CD14-positive monocyte (primary cell): ENCODE data around the gene RAB24. TPM values are rescaled to one million over a fixed set of nuclear protein-coding genes. Genes with fewer than 3 reads are reported as not detected.
A peak's percentile ranks its signal among the peaks of the same experiment; 100 is the strongest.

Source experiments
- DNase-seq, 3 donors: peaks; one replicate each; pipeline ENCODE4 v3.0.0-alpha.2; 2011 to 2022
- H2AFZ ChIP-seq: 2 replicates; pipeline ENCODE4 v1.6.0; 2012; ENCODE audit warnings: mild to moderate bottlenecking, low read depth, low read length, inconsistent platforms; ENCODE audit not compliant: insufficient read depth, poor library complexity, severe bottlenecking
- H3K27ac ChIP-seq, 2 donors: 1 replicate in 1 of 2; 2 replicates in 1 of 2; pipeline ENCODE4 v1.5.1; 2012 to 2013; ENCODE audit warnings: low read length in 2 of 2, control low read depth in 1 of 2, inconsistent platforms in 1 of 2, low read depth in 1 of 2, mild to moderate bottlenecking in 1 of 2
- H3K27me3 ChIP-seq, 2 donors: one replicate each; pipeline versions ENCODE4 v1.6.0 to v1.6.1; 2011 to 2013; ENCODE audit warnings: low read length in 2 of 2; ENCODE audit not compliant: control insufficient read depth in 2 of 2, insufficient read depth in 2 of 2
- H3K36me3 ChIP-seq, 2 donors: replicated peaks in 1 of 2; 1 replicate in 1 of 2; 2 replicates in 1 of 2; pipeline versions ENCODE4 v1.5.1 to v1.6.1; 2012 to 2013; ENCODE audit warnings: low read length in 2 of 2, control low read depth in 1 of 2, inconsistent platforms in 1 of 2, mild to moderate bottlenecking in 1 of 2; ENCODE audit not compliant: insufficient read depth in 2 of 2, control insufficient read depth in 1 of 2
- H3K4me1 ChIP-seq, 2 donors: 1 replicate in 1 of 2; 2 replicates in 1 of 2; pipeline versions ENCODE4 v1.5.1 to v1.6.1; 2012 to 2013; ENCODE audit warnings: low read length in 2 of 2, control low read depth in 1 of 2, inconsistent platforms in 1 of 2, mild to moderate bottlenecking in 1 of 2, moderate library complexity in 1 of 2; ENCODE audit not compliant: insufficient read depth in 2 of 2, control insufficient read depth in 1 of 2
- H3K4me2 ChIP-seq: replicated peaks from 2 replicates; pipeline ENCODE3; 2012; ENCODE audit warnings: low read length, moderate library complexity, mild to moderate bottlenecking; ENCODE audit not compliant: poor library complexity, severe bottlenecking; ENCODE audit errors: extremely low read depth
- H3K4me3 ChIP-seq, 3 experiments: fragments of 200-600 bp in 1 of 3; sonication (generic) in 1 of 3; replicated peaks in 1 of 3; 1 replicate in 2 of 3; 2 replicates in 1 of 3; pipeline ENCODE4 v1.5.1; 2011 to 2013; ENCODE audit warnings: low read length in 3 of 3, mild to moderate bottlenecking in 3 of 3, control low read depth in 2 of 3, low read depth in 2 of 3, inconsistent platforms in 1 of 3, moderate library complexity in 1 of 3
- H3K79me2 ChIP-seq: 2 replicates; pipeline ENCODE4 v1.6.0; 2012; ENCODE audit warnings: mild to moderate bottlenecking, control low read depth, inconsistent platforms, low read length, moderate library complexity; ENCODE audit not compliant: insufficient read depth
- H3K9ac ChIP-seq: 2 replicates; pipeline ENCODE4 v1.6.0; 2017; ENCODE audit warnings: low read length, mild to moderate bottlenecking; ENCODE audit not compliant: insufficient read depth, poor library complexity, severe bottlenecking
- H3K9me3 ChIP-seq, 2 donors: replicated peaks in 1 of 2; 1 replicate in 1 of 2; 2 replicates in 1 of 2; pipeline versions ENCODE4 v1.5.1 to v1.6.1; 2012 to 2013; ENCODE audit warnings: low read length in 2 of 2, control low read depth in 1 of 2; ENCODE audit not compliant: control insufficient read depth in 1 of 2, insufficient read depth in 1 of 2
- H4K20me1 ChIP-seq: 2 replicates; pipeline ENCODE4 v1.6.0; 2012; ENCODE audit warnings: mild to moderate bottlenecking, low read length, control low read depth, moderate library complexity; ENCODE audit not compliant: insufficient read depth
- H3K27ac Mint-ChIP-seq, 7 donors: one replicate each; pipeline ENCODE4 v1.8.0; 2020; ENCODE audit warnings: mild to moderate bottlenecking in 7 of 7, mixed read lengths in 7 of 7, moderate library complexity in 6 of 7, inconsistent platforms in 2 of 7
- H3K27me3 Mint-ChIP-seq, 3 donors: one replicate each; pipeline ENCODE4 v1.8.0; 2021 to 2022; ENCODE audit warnings: low read depth in 3 of 3, mild to moderate bottlenecking in 3 of 3, mixed read lengths in 3 of 3, moderate library complexity in 3 of 3, inconsistent platforms in 1 of 3
- H3K36me3 Mint-ChIP-seq, 2 donors: one replicate each; pipeline ENCODE4 v1.8.0; 2020; ENCODE audit warnings: mixed read lengths in 2 of 2, inconsistent platforms in 1 of 2, mild to moderate bottlenecking in 1 of 2
- H3K4me1 Mint-ChIP-seq: one replicate; pipeline ENCODE4 v1.8.0; 2020; ENCODE audit warnings: mild to moderate bottlenecking, mixed read lengths
- H3K4me3 Mint-ChIP-seq, 2 donors: one replicate each; pipeline ENCODE4 v1.8.0; 2020; ENCODE audit warnings: mild to moderate bottlenecking in 2 of 2, mixed read lengths in 2 of 2, moderate library complexity in 1 of 2
- H3K9me3 Mint-ChIP-seq, 7 donors: one replicate each; pipeline ENCODE4 v1.8.0; 2020 to 2022; ENCODE audit warnings: mixed read lengths in 7 of 7, mild to moderate bottlenecking in 6 of 7, moderate library complexity in 6 of 7, inconsistent platforms in 2 of 7
- WGBS: methylation state at CpG from one replicate; pipeline ENCODE4 v1.1.5; 2013; ENCODE audit warnings: missing lambda C conversion rate; ENCODE audit not compliant: insufficient coverage; 5-methylcytosine and 5-hydroxymethylcytosine counted together
- intact Hi-C, 2 donors: fragments of 100-400 bp; cut with micrococcal nuclease; formaldehyde crosslinking; loops; one replicate each; pipeline versions ENCODE4 v1.15.0 to v1.15.1; 2023
- polyA plus RNA-seq, 3 donors: library from polyadenylated mRNA; depleted of rRNA in 1 of 3; unstranded in 2 of 3; stranded (reverse) in 1 of 3; fragments of 300-500 nt in 2 of 3; fragments of >200 nt in 1 of 3; fragmentation: Illumina TruSeq in 2 of 3; gene quantifications; 1 replicate in 2 of 3; 2 replicates in 1 of 3; pipeline ENCODE4 v1.2.3, GENCODE V29; 2012 to 2021
- TF ChIP-seq, protein P1 (sequence below): fragments of 200-600 bp; IDR thresholded peaks from one replicate; pipeline ENCODE4 v1.8.0; 2022; ENCODE audit warnings: antibody characterized with exemption, mild to moderate bottlenecking

Gene RAB24
- polyA plus RNA-seq, 3 donors: 74.3 to 465 (median 94.4) TPM

DNA sequence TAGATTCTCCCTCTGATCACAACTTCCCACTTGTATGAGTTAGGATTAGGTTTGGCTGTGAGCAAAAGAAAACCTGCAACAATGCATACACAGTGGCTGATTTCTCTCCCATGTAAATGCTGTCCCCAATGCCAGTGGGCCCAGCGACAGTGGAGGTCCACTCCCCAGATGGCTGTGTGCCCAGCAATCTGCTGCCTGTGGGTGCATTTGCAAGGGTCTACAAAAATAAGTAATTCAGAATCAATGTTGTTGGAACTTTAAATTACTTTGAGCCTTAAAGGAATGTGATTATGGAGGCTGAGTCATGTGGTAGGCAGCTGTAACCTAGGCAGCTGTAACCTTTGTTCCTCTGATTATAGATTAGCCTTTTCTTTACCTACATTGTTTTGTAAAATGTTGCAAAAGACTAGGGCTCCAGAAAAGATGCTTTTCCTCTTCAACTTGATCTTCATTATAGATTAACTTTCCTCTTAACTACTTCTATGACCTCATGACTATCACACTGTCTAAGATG is 22.4 kb upstream of the RAB24 start:
- H3K4me1 ChIP-seq: peaks cover 5 to 19% of the 10 kb centered on the region in 2 donors
- H3K27ac Mint-ChIP-seq: no peak overlapping the region
- H3K4me2 ChIP-seq: no peak overlapping the region

DNA sequence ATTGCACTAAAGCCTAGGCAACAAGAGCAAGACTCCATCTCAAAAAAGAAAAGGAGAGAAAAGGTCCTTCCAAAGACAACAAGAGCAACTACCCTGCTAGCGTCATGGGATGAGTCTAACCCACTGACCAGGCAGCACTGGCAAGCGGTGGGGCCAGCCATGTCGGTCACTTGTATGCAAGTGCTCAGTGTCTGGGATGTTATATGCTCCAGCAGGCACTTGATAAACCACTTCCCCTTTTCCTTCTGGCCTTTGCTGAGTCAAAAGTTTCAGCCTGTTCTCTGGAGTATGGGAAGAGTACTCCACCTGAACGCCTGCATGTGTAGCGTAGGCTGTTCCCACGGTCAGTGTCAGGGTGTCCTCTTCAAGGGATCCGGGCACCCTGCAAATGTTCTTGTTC is 17.4 kb upstream of the RAB24 start:
- Histone ChIP-seq H2AFZ (peak overlapping the region; percentile 7), H3K27ac (peak overlapping the region in 1 of 2 donors; percentile 1), H3K4me1 (peaks cover 15 to 33% of the 10 kb centered on the region in 2 donors), H3K27me3 (no peaks in the 10 kb centered on the region), H3K4me2 (peak overlapping the region; percentile 12), H3K4me3 (no peak overlapping the region), H3K36me3 (peaks cover 0 to 2% of the 10 kb centered on the region in 2 donors), H3K9ac (no peak overlapping the region), H3K79me2 (no peaks in the 10 kb centered on the region), H4K20me1 (peaks cover 20% of the 10 kb centered on the region), H3K9me3 (peaks cover 4 to 8% of the 10 kb centered on the region in 2 donors)
- Mint-ChIP-seq H3K27ac (peak overlapping the region in 6 of 7 donors; percentile 40 to 81 (median 60)), H3K9me3 (peaks cover 7 to 12% (median 10%) of the 10 kb centered on the region in 7 donors), H3K4me3 (no peak overlapping the region), H3K27me3 (peaks cover 0 to 2% (median 2%) of the 10 kb centered on the region in 3 donors), H3K36me3 (peaks cover 27 to 47% of the 10 kb centered on the region in 2 donors), H3K4me1 (peaks cover 39% of the 10 kb centered on the region)
- TF ChIP-seq, protein P1, sequence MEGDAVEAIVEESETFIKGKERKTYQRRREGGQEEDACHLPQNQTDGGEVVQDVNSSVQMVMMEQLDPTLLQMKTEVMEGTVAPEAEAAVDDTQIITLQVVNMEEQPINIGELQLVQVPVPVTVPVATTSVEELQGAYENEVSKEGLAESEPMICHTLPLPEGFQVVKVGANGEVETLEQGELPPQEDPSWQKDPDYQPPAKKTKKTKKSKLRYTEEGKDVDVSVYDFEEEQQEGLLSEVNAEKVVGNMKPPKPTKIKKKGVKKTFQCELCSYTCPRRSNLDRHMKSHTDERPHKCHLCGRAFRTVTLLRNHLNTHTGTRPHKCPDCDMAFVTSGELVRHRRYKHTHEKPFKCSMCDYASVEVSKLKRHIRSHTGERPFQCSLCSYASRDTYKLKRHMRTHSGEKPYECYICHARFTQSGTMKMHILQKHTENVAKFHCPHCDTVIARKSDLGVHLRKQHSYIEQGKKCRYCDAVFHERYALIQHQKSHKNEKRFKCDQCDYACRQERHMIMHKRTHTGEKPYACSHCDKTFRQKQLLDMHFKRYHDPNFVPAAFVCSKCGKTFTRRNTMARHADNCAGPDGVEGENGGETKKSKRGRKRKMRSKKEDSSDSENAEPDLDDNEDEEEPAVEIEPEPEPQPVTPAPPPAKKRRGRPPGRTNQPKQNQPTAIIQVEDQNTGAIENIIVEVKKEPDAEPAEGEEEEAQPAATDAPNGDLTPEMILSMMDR: no peak
- WGBS: 10% methylated on average over 4 of the region's 7 CpGs
- intact Hi-C loops: no loop called here
- peak; percentile 58 to 75 (median 73) for DNase-seq

More for the DNA sequence above, 22.4 kb upstream of the RAB24 start:
- peaks cover 36 to 60% of the 10 kb centered on the region in 2 donors for H3K36me3 Mint-ChIP-seq
- no peak overlapping the region for H3K4me3 Mint-ChIP-seq
- peaks cover 19 to 42% of the 10 kb centered on the region in 2 donors for H3K36me3 ChIP-seq
- 100% methylated on average over 1 of the region's 1 CpG for WGBS
- no peak overlapping the region for H2AFZ ChIP-seq
- H3K4me1 Mint-ChIP-seq: peaks cover 30% of the 10 kb centered on the region
- H4K20me1 ChIP-seq: peaks cover 11% of the 10 kb centered on the region
- TF ChIP-seq, protein P1: no peak
- peaks cover 0 to 6% (median 2%) of the 10 kb centered on the region in 3 donors for H3K27me3 Mint-ChIP-seq
- no peak overlapping the region for H3K27ac ChIP-seq
- H3K9me3 Mint-ChIP-seq: no peaks in the 10 kb centered on the region
- DNase-seq: no peak
- H3K9me3 ChIP-seq: no peaks in the 10 kb centered on the region
- no peak overlapping the region for H3K9ac ChIP-seq
- H3K79me2 ChIP-seq: no peaks in the 10 kb centered on the region
- H3K27me3 ChIP-seq: no peaks in the 10 kb centered on the region
- H3K4me3 ChIP-seq: no peak overlapping the region
- intact Hi-C loops: loop anchor here in 1 of 2 donors (2.0 kb wide), 1 partner anchor 67 kb away; no protein-coding TSS in a partner anchor
